GM23338 (cell line): ENCODE measurements around the gene SSH2.
A peak's percentile ranks its signal among the peaks of the same experiment; 100 is the strongest.

Experiments
- CREB1 ChIP-seq: fragments of 250-450 bp; sonication (Bioruptor Pico); IDR thresholded peaks from 2 replicates; pipeline ENCODE4 v1.5.0; 2020; ENCODE audit warnings: low read depth, mild to moderate bottlenecking, moderate library complexity
- CTCF ChIP-seq, 2 experiments: fragments of 200-600 bp in 1 of 2; sonication (generic) in 1 of 2; conservative IDR thresholded peaks; 2 replicates each; pipeline versions ENCODE4 v1.5.1 to v1.6.1; 2016 to 2017; ENCODE audit warnings: antibody characterized with exemption in 2 of 2, low read depth in 2 of 2, mild to moderate bottlenecking in 2 of 2, moderate library complexity in 1 of 2
- EZH2 ChIP-seq: fragments of 200-600 bp; sonication (generic); IDR thresholded peaks from one replicate; pipeline ENCODE4 v1.8.0; 2017; ENCODE audit warnings: antibody characterized with exemption, mild to moderate bottlenecking, low read depth; ENCODE audit not compliant: unreplicated experiment
- EZH2phosphoT487 ChIP-seq: fragments of 200-600 bp; sonication (generic); IDR thresholded peaks from one replicate; pipeline ENCODE4 v1.8.1; 2018; ENCODE audit warnings: antibody characterized with exemption; ENCODE audit not compliant: unreplicated experiment
- JUNB ChIP-seq: IDR thresholded peaks from one replicate; pipeline ENCODE4 v1.6.1; 2016; ENCODE audit warnings: antibody characterized with exemption; ENCODE audit not compliant: unreplicated experiment
- POLR2AphosphoS5 ChIP-seq: IDR thresholded peaks from 2 replicates; pipeline ENCODE4 v1.6.1; 2016; ENCODE audit warnings: antibody characterized with exemption, low read depth
- REST ChIP-seq: IDR thresholded peaks from one replicate; pipeline ENCODE4 v1.6.1; 2018; ENCODE audit warnings: antibody characterized with exemption; ENCODE audit not compliant: unreplicated experiment
- STAT1 ChIP-seq: IDR thresholded peaks from one replicate; pipeline ENCODE4 v1.6.1; 2016; ENCODE audit warnings: antibody characterized with exemption; ENCODE audit not compliant: unreplicated experiment
- ZNF331 ChIP-seq: fragments of 250-450 bp; sonication (Bioruptor Pico); IDR thresholded peaks from 2 replicates; pipeline ENCODE4 v1.5.0; 2020; ENCODE audit warnings: low read depth, mild to moderate bottlenecking, moderate library complexity

GRCh38 chr17:29594519-29595090, 335.4 kb downstream of the SSH2 start:
- TF ChIP-seq REST (no peak), CTCF (conservative IDR thresholded peaks at IDR 0.05; ENCODE audit: low read depth in 2 of 2) (0 out of 4 replicates have a peak, but pooled peaks of 1 of the 2 experiments have one; percentile 1), EZH2 (no peak), CREB1 (CRISPR knock-in tag) (no peak), POLR2AphosphoS5 (no peak), ZNF331 (CRISPR knock-in tag) (no peak), EZH2phosphoT487 (no peak), JUNB (no peak), STAT1 (no peak)
